ENCODE results near the gene BCAN. TPM values are rescaled to one million over a fixed set of nuclear protein-coding genes. Genes with fewer than 3 reads are reported as not detected.

BCAN gene
- total and polyA plus RNA-seq, 2 of the 4 experiments (the other 2 are of a cell fraction), result 0.07 TPM; not detected in 1

DNA sequence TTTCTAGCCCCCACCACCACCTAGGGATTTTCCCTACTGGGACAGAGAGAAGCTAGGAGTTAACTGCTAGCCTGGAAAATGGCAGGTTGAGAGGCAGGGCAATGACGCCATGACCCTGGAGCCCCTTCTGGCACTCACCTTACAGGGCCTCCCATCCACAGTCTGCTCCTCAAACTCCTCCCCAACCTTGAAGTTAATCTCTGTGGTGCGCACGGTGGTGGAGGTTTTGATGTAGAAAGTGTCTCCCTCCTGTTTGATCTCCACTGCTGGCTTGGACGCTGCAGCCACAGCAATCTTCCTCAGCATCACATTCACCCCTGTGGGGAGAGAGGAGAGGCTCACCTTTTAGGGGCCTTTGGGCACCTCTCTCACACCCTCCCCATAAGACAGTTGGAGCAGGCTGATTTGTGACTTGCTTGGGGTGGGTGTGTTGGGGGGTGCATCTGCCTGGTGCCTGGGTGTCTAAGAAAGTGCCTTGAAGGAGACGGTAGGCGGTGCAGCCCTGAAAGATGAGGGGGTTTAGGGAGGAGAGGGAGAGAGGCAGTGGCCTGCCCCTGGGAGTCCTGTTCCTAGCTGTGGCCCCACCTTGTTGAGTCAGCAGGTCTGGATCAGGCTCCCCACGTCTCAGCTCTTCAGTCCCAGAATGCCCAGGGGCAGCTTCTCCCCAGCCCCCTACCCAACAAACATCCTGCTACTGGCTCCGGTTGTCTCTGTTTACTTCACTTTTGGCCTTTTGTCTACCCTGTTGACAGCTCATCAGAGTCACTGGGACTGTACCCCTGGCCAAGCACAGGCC, 59.0 kb downstream of the BCAN start:
- dilution Hi-C loops (cut with HindIII; ENCODE audit: low sequenced_read_pairs, unreplicated experiment), result no loop called here
- Histone ChIP-seq H3K56ac (ENCODE audit: extremely low read depth, insufficient read depth, low read length) (no peak overlapping the region), H2BK5ac (ENCODE audit: low read depth, low read length, poor library complexity, severe bottlenecking) (no peak overlapping the region), H3K14ac (replicated peaks; ENCODE audit: low read depth, low read length) (no peak overlapping the region), H2BK20ac (ENCODE audit: low read depth, low read length) (no peak overlapping the region), H3K4me3 (ENCODE audit: insufficient read depth, low read depth, low read length) (no peak overlapping the region), H2AFZ (replicated peaks; ENCODE audit: low read length, poor library complexity) (no peak overlapping the region), H3K79me1 (ENCODE audit: low read depth in 1 of 2, low read length in 2 of 2) (no peaks in the 10 kb centered on the region), H3K4me1 (ENCODE audit: control insufficient read depth, insufficient read depth, low read length) (peaks cover 15% of the 10 kb centered on the region), H3K4ac (ENCODE audit: low read depth, low read length) (no peak overlapping the region), H4K20me1 (ENCODE audit: insufficient read depth, low read length) (no peaks in the 10 kb centered on the region), H3K9me3 (ENCODE audit: control insufficient read depth, insufficient read depth, low read length) (no peaks in the 10 kb centered on the region), H3K23ac (ENCODE audit: low read depth, low read length) (no peak overlapping the region), H3K9ac (ENCODE audit: low read depth, low read length) (no peak overlapping the region), H3K27me3 (ENCODE audit: control insufficient read depth, insufficient read depth, low read length) (peaks cover 8% of the 10 kb centered on the region), H4K91ac (ENCODE audit: insufficient read depth, low read depth, low read length) (no peak overlapping the region), H3K4me2 (ENCODE audit: low read depth, low read length) (no peak overlapping the region), H2AK5ac (ENCODE audit: low read depth, low read length) (no peak overlapping the region), H3K27ac (ENCODE audit: insufficient read depth, low read length) (no peak overlapping the region), H3K36me3 (ENCODE audit: control insufficient read depth, insufficient read depth, low read length) (no peaks in the 10 kb centered on the region), H4K5ac (ENCODE audit: low read depth, low read length) (no peak overlapping the region), H2BK15ac (ENCODE audit: low read depth, low read length) (no peak overlapping the region), H3K18ac (ENCODE audit: low read depth, low read length) (no peak overlapping the region), H2BK120ac (ENCODE audit: low read depth, low read length) (no peak overlapping the region), H3K9me1 (ENCODE audit: insufficient read depth, low read length) (no peaks in the 10 kb centered on the region), H2AK9ac (replicated peaks; ENCODE audit: low read depth, low read length, poor library complexity) (no peak overlapping the region), H4K8ac (ENCODE audit: low read depth in 2 of 2, low read length in 2 of 2) (no peak overlapping the region)
- no peak for DNase-seq
- intact Hi-C loops (cut with micrococcal nuclease), result no loop called here
- CTCF ChIA-PET, result interaction anchor here (1.2 kb wide), 1 partner anchor 12 kb away, joined by 5 read pairs; no protein-coding TSS in a partner anchor
- WGBS, 2 experiments (ENCODE audit: extremely low coverage in 2 of 2, insufficient read length in 1 of 2), result 80% methylated on average over 1 of the region's 8 CpGs; no CpG with 5 or more reads in 1 of the 2 experiments
- no peak for ATAC-seq (ENCODE audit: low read depth)
- BruUV-seq (replicated peaks), result no TSS peak
- POLR2A ChIA-PET (ENCODE audit: unreplicated experiment), result no interaction called here
- in situ Hi-C loops (cut with MboI; ENCODE audit: low sequenced_read_pairs), result no loop called here
- TF ChIP-seq POLR2A (IDR thresholded peaks at IDR 0.05; ENCODE audit: low read depth, low read length), result no peak
- TF ChIP-seq RCOR1 (IDR thresholded peaks at IDR 0.05; ENCODE audit: insufficient replicate concordance, low read length), result no peak
- no peak for TF ChIP-seq CTCF (conservative IDR thresholded peaks at IDR 0.05; ENCODE audit: low read depth, low read length)
- TF ChIP-seq CHD1 (IDR thresholded peaks at IDR 0.05; ENCODE audit: low read depth, low read length), result no peak
- no peak for TF ChIP-seq RAD21 (IDR thresholded peaks at IDR 0.05; ENCODE audit: low read length)
- TF ChIP-seq ELK1 (IDR thresholded peaks at IDR 0.05; ENCODE audit: borderline replicate concordance, low read depth, low read length), result no peak
- TF ChIP-seq CEBPB (IDR thresholded peaks at IDR 0.05; ENCODE audit: low read depth, low read length), result no peak
- no peak for TF ChIP-seq BHLHE40 (IDR thresholded peaks at IDR 0.05; ENCODE audit: low read depth, low read length)
- no peak for TF ChIP-seq MAZ (IDR thresholded peaks at IDR 0.05; ENCODE audit: borderline replicate concordance, low read depth, low read length)
- no peak for TF ChIP-seq SMC3 (IDR thresholded peaks at IDR 0.05; ENCODE audit: low read depth, low read length)
- TF ChIP-seq USF2 (IDR thresholded peaks at IDR 0.05; ENCODE audit: low read depth, low read length), result no peak
- no peak for TF ChIP-seq FOS (IDR thresholded peaks at IDR 0.05; ENCODE audit: low read depth, low read length)
- TF ChIP-seq MAFK (IDR thresholded peaks at IDR 0.05; ENCODE audit: low read depth, low read length), result no peak
- no peak for TF ChIP-seq NFE2L2 (IDR thresholded peaks at IDR 0.05; ENCODE audit: low read depth, low read length)
- no peak for TF ChIP-seq RFX5 (IDR thresholded peaks at IDR 0.05; ENCODE audit: low read depth, low read length)

Measured in IMR-90 (cell line).